HEK293T (cell line): ENCODE results near the gene RITA1.

Experiments used
- CTCF ChIA-PET: fragments of 350-600 bp; formaldehyde crosslinking; extraction: SDS; loops from one replicate; lab custom pipeline; 2021; ENCODE audit warnings: antibody characterized with exemption, inconsistent platforms; lab: Yijun Ruan, JAX
- POLR2A ChIA-PET: fragments of 350-600 bp; formaldehyde crosslinking; extraction: SDS; loops from one replicate; lab custom pipeline; 2020; ENCODE audit warnings: antibody characterized with exemption, inconsistent platforms; lab: Yijun Ruan, JAX
- DNase-seq: peaks from one replicate; pipeline ENCODE4 v3.0.0; 2012; ENCODE audit warnings: mixed read lengths; ENCODE audit errors: extremely low spot score
- ARNT ChIP-seq: fragments of 450-650 bp; IDR thresholded peaks from 2 replicates; pipeline ENCODE4 v1.6.1; 2017; ENCODE audit warnings: mild to moderate bottlenecking
- BHLHE40 ChIP-seq: fragments of 450-650 bp; IDR thresholded peaks from 2 replicates; pipeline ENCODE4 v1.6.1; 2016; ENCODE audit warnings: mild to moderate bottlenecking, moderate library complexity, borderline replicate concordance
- CTBP1 ChIP-seq: fragments of 450-650 bp; IDR thresholded peaks from 2 replicates; pipeline ENCODE4 v1.6.1; 2016; ENCODE audit warnings: borderline replicate concordance
- ELF4 ChIP-seq: fragments of 450-650 bp; IDR thresholded peaks from 2 replicates; pipeline ENCODE4 v1.6.1; 2017; ENCODE audit warnings: antibody characterized with exemption
- FOXA1 ChIP-seq: fragments of 450-650 bp; IDR thresholded peaks from 2 replicates; pipeline ENCODE4 v1.6.1; 2016; ENCODE audit warnings: mild to moderate bottlenecking
- FOXK2 ChIP-seq: fragments of 450-650 bp; IDR thresholded peaks from 2 replicates; pipeline ENCODE4 v1.6.1; 2016; ENCODE audit warnings: mild to moderate bottlenecking
- FOXM1 ChIP-seq: fragments of 450-650 bp; IDR thresholded peaks from 2 replicates; pipeline ENCODE4 v1.6.1; 2017; ENCODE audit warnings: mild to moderate bottlenecking, borderline replicate concordance
- HDGF ChIP-seq: fragments of 450-650 bp; IDR thresholded peaks from 2 replicates; pipeline ENCODE4 v1.6.1; 2017; ENCODE audit warnings: antibody characterized with exemption, borderline replicate concordance
- L3MBTL2 ChIP-seq: fragments of 450-650 bp; conservative IDR thresholded peaks from 2 replicates; pipeline ENCODE4 v1.6.1; 2016; ENCODE audit warnings: mild to moderate bottlenecking
- LEF1 ChIP-seq: fragments of 450-650 bp; IDR thresholded peaks from 2 replicates; pipeline ENCODE4 v1.6.1; 2017; ENCODE audit warnings: mild to moderate bottlenecking, borderline replicate concordance
- NFRKB ChIP-seq: fragments of 450-650 bp; IDR thresholded peaks from 2 replicates; pipeline ENCODE4 v1.6.1; 2016; ENCODE audit warnings: mild to moderate bottlenecking, moderate library complexity
- PKNOX1 ChIP-seq: fragments of 450-650 bp; IDR thresholded peaks from 2 replicates; pipeline ENCODE4 v1.6.1; 2016
- SP1 ChIP-seq: fragments of 450-650 bp; IDR thresholded peaks from 2 replicates; pipeline ENCODE4 v1.6.1; 2017
- SUZ12 ChIP-seq: fragments of 450-650 bp; IDR thresholded peaks from 2 replicates; pipeline ENCODE4 v1.6.1; 2016; ENCODE audit warnings: mild to moderate bottlenecking
- TARDBP ChIP-seq: fragments of 450-650 bp; IDR thresholded peaks from 2 replicates; pipeline ENCODE4 v1.6.1; 2016
- ZNF384 ChIP-seq: fragments of 450-650 bp; IDR thresholded peaks from 2 replicates; pipeline ENCODE4 v1.6.1; 2016

The RITA1 gene

GRCh38 chr12:113231235-113232088 is 45.9 kb downstream of the RITA1 start:
- TF ChIP-seq ZNF384: no peak
- TF ChIP-seq FOXK2: no peak
- no peak for TF ChIP-seq HDGF
- TF ChIP-seq L3MBTL2: no peak
- no peak for TF ChIP-seq BHLHE40
- no peak for TF ChIP-seq ARNT
- no peak for TF ChIP-seq LEF1
- TF ChIP-seq ELF4: no peak
- no peak for TF ChIP-seq FOXM1
- no peak for TF ChIP-seq SUZ12
- TF ChIP-seq SP1: no peak
- no peak for TF ChIP-seq TARDBP
- TF ChIP-seq NFRKB: no peak
- TF ChIP-seq FOXA1: no peak
- TF ChIP-seq PKNOX1: no peak
- DNase-seq: no peak
- ChIA-PET POLR2A (interaction anchor here (2.2 kb wide), 1 partner anchor 10 kb away, joined by 7 read pairs; the partner anchor contains the start of gene TPCN1), CTCF (interaction anchor here (0.6 kb wide), 1 partner anchor 8 kb away, joined by 4 read pairs; no protein-coding TSS in a partner anchor)

- ChIA-PET CTCF (interaction anchor here (0.6 kb wide), 1 partner anchor 9 kb away, joined by 4 read pairs; no protein-coding TSS in a partner anchor), POLR2A (no interaction called here)
- DNase-seq: no peak
- TF ChIP-seq HDGF (no peak), LEF1 (no peak), ZNF384 (no peak), PKNOX1 (no peak)
Observed at GRCh38 chr12:113232089-113232839, 46.7 kb downstream of the RITA1 start.

GRCh38 chr12:113232840-113233585 is 47.5 kb downstream of the RITA1 start:
- DNase-seq: no peak
- TF ChIP-seq ELF4 (no peak), PKNOX1 (no peak), ZNF384 (no peak), FOXA1 (no peak), NFRKB (no peak), SP1 (no peak), HDGF (no peak), SUZ12 (no peak), L3MBTL2 (no peak)
- ChIA-PET POLR2A (no interaction called here), CTCF (no interaction called here)

- ChIA-PET CTCF (interaction anchor here (0.6 kb wide), 1 partner anchor 47 kb away, joined by 4 read pairs; no protein-coding TSS in a partner anchor), POLR2A (interaction anchor here (0.9 kb wide), 1 partner anchor 13 kb away, joined by 3 read pairs; the partner anchor contains the start of gene TPCN1)
- TF ChIP-seq CTBP1 (no peak), PKNOX1 (no peak), ZNF384 (no peak), ELF4 (no peak), LEF1 (no peak), SP1 (no peak), FOXK2 (no peak), FOXM1 (no peak), ARNT (no peak)
- no peak for DNase-seq
Observed at GRCh38 chr12:113233967-113234366, 48.4 kb downstream of the RITA1 start.

GRCh38 chr12:113234483-113234882 is 49.0 kb downstream of the RITA1 start:
- ChIA-PET POLR2A (interaction anchor here (0.9 kb wide), 1 partner anchor 13 kb away, joined by 3 read pairs; the partner anchor contains the start of gene TPCN1), CTCF (interaction anchor here (0.6 kb wide), 1 partner anchor 47 kb away, joined by 4 read pairs; no protein-coding TSS in a partner anchor)
- TF ChIP-seq BHLHE40: no peak
- no peak for DNase-seq
